Activated naive CD4-positive, alpha-beta T cell treated with anti-CD3 and anti-CD28 coated beads for 36 hours (primary cell): ENCODE measurements around the gene CADM1. TPM values are rescaled to one million over a fixed set of nuclear protein-coding genes. Genes with fewer than 3 reads are reported as not detected.
"Not testable (repeated sequence)": the region's sequence is repeated elsewhere in the genome, so short reads cannot be mapped to it uniquely, and the experiment has no call there.

Source experiments
- CTCF ChIA-PET: fragments of 350-600 bp; sonication (Branson Sonifier 250); formaldehyde crosslinking; loops from one replicate; lab custom pipeline; 2021; ENCODE audit warnings: antibody characterized with exemption; lab: Charles Lee
- DNase-seq: peaks from one replicate; pipeline ENCODE4 v3.0.0-alpha.2; 2020
- H3K27ac Mint-ChIP-seq: one replicate; pipeline ENCODE4 v1.8.0; 2021; ENCODE audit warnings: mild to moderate bottlenecking, mixed read lengths
- H3K27me3 Mint-ChIP-seq: one replicate; pipeline ENCODE4 v1.8.0; 2021; ENCODE audit warnings: low read depth, mixed read lengths
- H3K36me3 Mint-ChIP-seq: one replicate; pipeline ENCODE4 v1.8.0; 2021; ENCODE audit warnings: low read depth, mixed read lengths
- H3K4me1 Mint-ChIP-seq: one replicate; pipeline ENCODE4 v1.8.0; 2021; ENCODE audit warnings: low read depth, mixed read lengths
- H3K4me3 Mint-ChIP-seq: one replicate; pipeline ENCODE4 v1.8.0; 2021; ENCODE audit warnings: mild to moderate bottlenecking, moderate library complexity, mixed read lengths
- H3K9me3 Mint-ChIP-seq: one replicate; pipeline ENCODE4 v1.8.0; 2021; ENCODE audit warnings: mixed read lengths
- intact Hi-C: fragments of 100-400 bp; cut with micrococcal nuclease; formaldehyde crosslinking; loops from one replicate; pipeline ENCODE4 v1.15.1; 2023
- total RNA-seq, 2 experiments: library from RNA; stranded (reverse); gene quantifications; one replicate each; pipeline ENCODE4 v1.2.3, GENCODE V29; 2021

The CADM1 gene
- total RNA-seq, 2 experiments from 2014 or later, result 0.24 TPM; not detected in 1

GRCh38 chr11:115493488-115493887, 10.7 kb downstream of the CADM1 start:
- H3K27ac Mint-ChIP-seq, result no peak overlapping the region
- no peak for DNase-seq
- intact Hi-C loops, result no loop called here
- CTCF ChIA-PET, result no interaction called here
- peaks cover 2% of the 10 kb centered on the region for H3K9me3 Mint-ChIP-seq
- H3K27me3 Mint-ChIP-seq, result peaks cover 33% of the 10 kb centered on the region
- no peaks in the 10 kb centered on the region for H3K36me3 Mint-ChIP-seq
- no peak overlapping the region for H3K4me3 Mint-ChIP-seq
- H3K4me1 Mint-ChIP-seq, result no peaks in the 10 kb centered on the region

- CTCF ChIA-PET, result no interaction called here
- H3K4me1 Mint-ChIP-seq, result no peaks in the 10 kb centered on the region
- H3K9me3 Mint-ChIP-seq, result peaks cover 2% of the 10 kb centered on the region
- H3K27ac Mint-ChIP-seq, result no peak overlapping the region
- H3K27me3 Mint-ChIP-seq, result peaks cover 27% of the 10 kb centered on the region
- intact Hi-C loops, result no loop called here
- no peak overlapping the region for H3K4me3 Mint-ChIP-seq
- H3K36me3 Mint-ChIP-seq, result no peaks in the 10 kb centered on the region
- no peak for DNase-seq
Observed at GRCh38 chr11:115489466-115489865, 14.7 kb downstream of the CADM1 start.

- no peaks in the 10 kb centered on the region for H3K36me3 Mint-ChIP-seq
- DNase-seq, result no peak
- intact Hi-C loops, result no loop called here
- peaks cover 27% of the 10 kb centered on the region for H3K27me3 Mint-ChIP-seq
- no peak overlapping the region for H3K4me3 Mint-ChIP-seq
- CTCF ChIA-PET, result no interaction called here
- H3K9me3 Mint-ChIP-seq, result peaks cover 2% of the 10 kb centered on the region
- H3K4me1 Mint-ChIP-seq, result no peaks in the 10 kb centered on the region
- H3K27ac Mint-ChIP-seq, result no peak overlapping the region
Observed at GRCh38 chr11:115488945-115489344, 15.3 kb downstream of the CADM1 start.

- H3K27me3 Mint-ChIP-seq, result peaks cover 10% of the 10 kb centered on the region
- H3K4me1 Mint-ChIP-seq, result no peaks in the 10 kb centered on the region
- H3K27ac Mint-ChIP-seq, result no peak overlapping the region
- DNase-seq, result no peak
- H3K36me3 Mint-ChIP-seq, result no peaks in the 10 kb centered on the region
- intact Hi-C loops, result no loop called here
- H3K9me3 Mint-ChIP-seq, result no peaks in the 10 kb centered on the region
- no peak overlapping the region for H3K4me3 Mint-ChIP-seq
- CTCF ChIA-PET, result no interaction called here
Observed at GRCh38 chr11:115481528-115481927, 22.7 kb downstream of the CADM1 start.

GRCh38 chr11:115480611-115481010, 23.6 kb downstream of the CADM1 start:
- Mint-ChIP-seq H3K4me1 (no peaks in the 10 kb centered on the region), H3K36me3 (no peaks in the 10 kb centered on the region), H3K9me3 (peaks cover 1% of the 10 kb centered on the region), H3K27ac (no peak overlapping the region), H3K27me3 (peaks cover 8% of the 10 kb centered on the region), H3K4me3 (no peak overlapping the region)
- intact Hi-C loops, result no loop called here
- DNase-seq, result no peak
- CTCF ChIA-PET, result no interaction called here

- Mint-ChIP-seq H3K27me3 (peaks cover 4% of the 10 kb centered on the region), H3K27ac (no peak overlapping the region), H3K4me1 (no peaks in the 10 kb centered on the region), H3K36me3 (no peaks in the 10 kb centered on the region), H3K4me3 (no peak overlapping the region), H3K9me3 (peaks cover 1% of the 10 kb centered on the region)
- CTCF ChIA-PET, result no interaction called here
- intact Hi-C loops, result no loop called here
- DNase-seq, result no peak
Observed at GRCh38 chr11:115477410-115477809, 26.8 kb downstream of the CADM1 start.

GRCh38 chr11:115476463-115477286, 27.5 kb downstream of the CADM1 start:
- Mint-ChIP-seq H3K4me1 (no peaks in the 10 kb centered on the region), H3K27me3 (peaks cover 3% of the 10 kb centered on the region), H3K36me3 (no peaks in the 10 kb centered on the region), H3K9me3 (peaks cover 1% of the 10 kb centered on the region), H3K4me3 (no peak overlapping the region), H3K27ac (no peak overlapping the region)
- DNase-seq, result no peak
- CTCF ChIA-PET, result no interaction called here
- intact Hi-C loops, result no loop called here

GRCh38 chr11:115475564-115475963, 28.7 kb downstream of the CADM1 start:
- Mint-ChIP-seq H3K4me3 (no peak overlapping the region), H3K36me3 (no peaks in the 10 kb centered on the region)
- CTCF ChIA-PET, result no interaction called here

GRCh38 chr11:115474306-115474705, 29.9 kb downstream of the CADM1 start:
- H3K4me3 Mint-ChIP-seq, H3K27ac Mint-ChIP-seq, H3K36me3 Mint-ChIP-seq, H3K9me3 Mint-ChIP-seq, H3K27me3 Mint-ChIP-seq, H3K4me1 Mint-ChIP-seq, intact Hi-C loops, CTCF ChIA-PET, DNase-seq: not testable (repeated sequence)

More at GRCh38 chr11:115475564-115475963, 28.7 kb downstream of the CADM1 start:
- Mint-ChIP-seq H3K9me3 (peaks cover 1% of the 10 kb centered on the region), H3K27me3 (peaks cover 3% of the 10 kb centered on the region), H3K27ac (no peak overlapping the region), H3K4me1 (no peaks in the 10 kb centered on the region)
- DNase-seq, result no peak
- intact Hi-C loops, result no loop called here

- Mint-ChIP-seq H3K27me3 (peaks cover 3% of the 10 kb centered on the region), H3K4me3 (no peak overlapping the region), H3K9me3 (peaks cover 1% of the 10 kb centered on the region), H3K4me1 (no peaks in the 10 kb centered on the region), H3K36me3 (no peaks in the 10 kb centered on the region), H3K27ac (no peak overlapping the region)
- no peak for DNase-seq
- CTCF ChIA-PET, result no interaction called here
- intact Hi-C loops, result no loop called here
Observed at GRCh38 chr11:115473167-115473566, 31.0 kb downstream of the CADM1 start.

- Mint-ChIP-seq H3K9me3 (peaks cover 1% of the 10 kb centered on the region), H3K27ac (no peak overlapping the region), H3K36me3 (no peaks in the 10 kb centered on the region), H3K27me3 (peaks cover 3% of the 10 kb centered on the region), H3K4me1 (no peaks in the 10 kb centered on the region), H3K4me3 (no peak overlapping the region)
- DNase-seq, result no peak
- intact Hi-C loops, result no loop called here
- CTCF ChIA-PET, result no interaction called here
Observed at GRCh38 chr11:115471367-115471766, 32.8 kb downstream of the CADM1 start.

GRCh38 chr11:115470928-115471327, 33.3 kb downstream of the CADM1 start:
- Mint-ChIP-seq H3K27me3 (peaks cover 3% of the 10 kb centered on the region), H3K4me3 (no peak overlapping the region), H3K36me3 (no peaks in the 10 kb centered on the region), H3K4me1 (no peaks in the 10 kb centered on the region), H3K9me3 (no peaks in the 10 kb centered on the region), H3K27ac (no peak overlapping the region)
- DNase-seq, result no peak
- intact Hi-C loops, result no loop called here
- CTCF ChIA-PET, result no interaction called here

GRCh38 chr11:115469361-115469760, 34.9 kb downstream of the CADM1 start:
- no peak overlapping the region for H3K27ac Mint-ChIP-seq
- no peak overlapping the region for H3K4me3 Mint-ChIP-seq
- intact Hi-C loops, result no loop called here
- no peaks in the 10 kb centered on the region for H3K4me1 Mint-ChIP-seq
- CTCF ChIA-PET, result no interaction called here
- H3K9me3 Mint-ChIP-seq, result no peaks in the 10 kb centered on the region
- H3K36me3 Mint-ChIP-seq, result no peaks in the 10 kb centered on the region
- DNase-seq, result no peak
- peaks cover 3% of the 10 kb centered on the region for H3K27me3 Mint-ChIP-seq
